H9 (cell line): ENCODE measurements around the gene DLG2. TPM values are rescaled to one million over a fixed set of nuclear protein-coding genes. Genes with fewer than 3 reads are reported as not detected.

Source experiments
- DNase-seq: peaks from one replicate; pipeline ENCODE4 v3.0.0-alpha.2; 2017
- H2AFZ ChIP-seq: one replicate; pipeline ENCODE4 v1.6.1; 2013; ENCODE audit warnings: mild to moderate bottlenecking, low read length, control low read depth, moderate library complexity
- H2AK5ac ChIP-seq: 2 replicates; pipeline ENCODE4 v1.6.1; 2013; ENCODE audit warnings: low read length, control low read depth, mixed read lengths; ENCODE audit not compliant: insufficient read length
- H2BK120ac ChIP-seq: one replicate; pipeline ENCODE4 v1.6.1; 2013; ENCODE audit warnings: low read depth, mild to moderate bottlenecking, low read length, control low read depth, inconsistent platforms; ENCODE audit not compliant: poor library complexity, severe bottlenecking
- H2BK12ac ChIP-seq: 2 replicates; pipeline ENCODE4 v1.6.1; 2013; ENCODE audit warnings: low read length, control low read depth, mixed read lengths, low read depth; ENCODE audit not compliant: insufficient read length
- H2BK15ac ChIP-seq: 2 replicates; pipeline ENCODE4 v1.6.1; 2013; ENCODE audit warnings: low read depth, low read length, control low read depth
- H2BK20ac ChIP-seq: one replicate; pipeline ENCODE4 v1.6.1; 2013; ENCODE audit warnings: low read depth, mild to moderate bottlenecking, low read length, control low read depth, inconsistent platforms; ENCODE audit not compliant: poor library complexity, severe bottlenecking
- H2BK5ac ChIP-seq: 2 replicates; pipeline ENCODE4 v1.6.1; 2013; ENCODE audit warnings: low read length, control low read depth, mixed read lengths; ENCODE audit not compliant: insufficient read length
- H3K14ac ChIP-seq: 2 replicates; pipeline ENCODE4 v1.6.1; 2013; ENCODE audit warnings: low read length, control low read depth; ENCODE audit not compliant: insufficient read depth
- H3K18ac ChIP-seq: 2 replicates; pipeline ENCODE4 v1.6.1; 2013; ENCODE audit warnings: low read depth, mild to moderate bottlenecking, mixed read lengths, low read length, control low read depth; ENCODE audit not compliant: insufficient read length
- H3K23ac ChIP-seq: 2 replicates; pipeline ENCODE4 v1.6.1; 2013; ENCODE audit warnings: low read length, control low read depth, mixed read lengths, low read depth; ENCODE audit not compliant: insufficient read length
- H3K23me2 ChIP-seq: 2 replicates; pipeline ENCODE4 v1.6.1; 2013; ENCODE audit warnings: low read depth, mild to moderate bottlenecking, mixed read lengths, low read length, control low read depth; ENCODE audit not compliant: insufficient read length, poor library complexity, severe bottlenecking
- H3K27ac ChIP-seq: 2 replicates; pipeline ENCODE4 v1.5.1; 2013; ENCODE audit warnings: low read length, control low read depth, mixed read lengths, low read depth; ENCODE audit not compliant: insufficient read length
- H3K27me3 ChIP-seq: 2 replicates; pipeline ENCODE4 v1.6.1; 2013; ENCODE audit warnings: low read length, control low read depth, inconsistent platforms; ENCODE audit not compliant: insufficient read depth
- H3K4ac ChIP-seq: 2 replicates; pipeline ENCODE4 v1.6.1; 2013; ENCODE audit warnings: low read depth, mild to moderate bottlenecking, control low read depth, inconsistent platforms, low read length, moderate library complexity
- H3K4me1 ChIP-seq: 2 replicates; pipeline ENCODE4 v1.6.1; 2013; ENCODE audit warnings: low read length, control low read depth, inconsistent platforms; ENCODE audit not compliant: insufficient read depth
- H3K4me2 ChIP-seq: 2 replicates; pipeline ENCODE4 v1.6.1; 2013; ENCODE audit warnings: low read length, control low read depth, mixed read lengths; ENCODE audit not compliant: insufficient read length, insufficient read depth
- H3K56ac ChIP-seq: 2 replicates; pipeline ENCODE4 v1.6.1; 2013; ENCODE audit warnings: low read depth, mild to moderate bottlenecking, mixed read lengths, low read length, control low read depth; ENCODE audit not compliant: insufficient read length
- H3K79me1 ChIP-seq: 2 replicates; pipeline ENCODE4 v1.6.1; 2013; ENCODE audit warnings: low read depth, mild to moderate bottlenecking, moderate library complexity, low read length, control low read depth, inconsistent platforms; ENCODE audit not compliant: insufficient read depth, poor library complexity, severe bottlenecking
- H3K79me2 ChIP-seq: 2 replicates; pipeline ENCODE4 v1.6.1; 2013; ENCODE audit warnings: low read length, control low read depth, inconsistent platforms; ENCODE audit not compliant: insufficient read depth
- H3K9ac ChIP-seq: 2 replicates; pipeline ENCODE4 v1.6.1; 2013; ENCODE audit warnings: low read length, control low read depth, mixed read lengths; ENCODE audit not compliant: insufficient read length; ENCODE audit errors: extremely low read depth
- H3K9me3 ChIP-seq: one replicate; pipeline ENCODE4 v1.6.1; 2013; ENCODE audit warnings: low read depth, low read length, inconsistent platforms; ENCODE audit not compliant: control insufficient read depth
- H3T11ph ChIP-seq: one replicate; pipeline ENCODE4 v1.6.1; 2013; ENCODE audit warnings: mild to moderate bottlenecking, low read length, control low read depth, inconsistent platforms
- H4K20me1 ChIP-seq: one replicate; pipeline ENCODE4 v1.6.1; 2013; ENCODE audit not compliant: control insufficient read depth, insufficient read length, insufficient read depth
- H4K5ac ChIP-seq: 2 replicates; pipeline ENCODE4 v1.6.1; 2013; ENCODE audit warnings: low read depth, mild to moderate bottlenecking, mixed read lengths, low read length, control low read depth; ENCODE audit not compliant: insufficient read length
- H4K8ac ChIP-seq: replicated peaks from 2 replicates; pipeline ENCODE4 v1.6.1; 2013; ENCODE audit warnings: low read length, control low read depth, mixed read lengths, low read depth; ENCODE audit not compliant: insufficient read length
- H4K91ac ChIP-seq: 2 replicates; pipeline ENCODE4 v1.6.1; 2013; ENCODE audit warnings: low read depth, mild to moderate bottlenecking, moderate library complexity, mixed read lengths, low read length, control low read depth; ENCODE audit not compliant: insufficient read length
- H3K27ac Mint-ChIP-seq, 3 experiments: 2 replicates in 2 of 3; 3 replicates in 1 of 3; pipeline ENCODE4 v1.8.0; 2020 to 2021; ENCODE audit warnings: mixed read lengths in 3 of 3, mild to moderate bottlenecking in 1 of 3, moderate library complexity in 1 of 3
- H3K27me3 Mint-ChIP-seq: 2 replicates; pipeline ENCODE4 v1.8.0; 2021; ENCODE audit warnings: low read depth, mild to moderate bottlenecking, moderate library complexity, mixed read lengths
- H3K36me3 Mint-ChIP-seq, 3 experiments: 2 replicates in 2 of 3; 3 replicates in 1 of 3; pipeline ENCODE4 v1.8.0; 2020 to 2021; ENCODE audit warnings: low read depth in 3 of 3, mixed read lengths in 3 of 3; ENCODE audit not compliant: insufficient read depth in 1 of 3
- H3K4me1 Mint-ChIP-seq, 2 experiments: 2 replicates each; pipeline ENCODE4 v1.8.0; 2020; ENCODE audit warnings: mixed read lengths in 2 of 2
- H3K4me3 Mint-ChIP-seq, 2 experiments: 2 replicates in 1 of 2; 3 replicates in 1 of 2; pipeline ENCODE4 v1.8.0; 2020 to 2021; ENCODE audit warnings: mild to moderate bottlenecking in 2 of 2, mixed read lengths in 2 of 2, moderate library complexity in 1 of 2
- H3K9me3 Mint-ChIP-seq, 2 experiments: 2 replicates in 1 of 2; 3 replicates in 1 of 2; pipeline ENCODE4 v1.8.0; 2020; ENCODE audit warnings: mild to moderate bottlenecking in 2 of 2, mixed read lengths in 2 of 2, moderate library complexity in 1 of 2
- WGBS: extraction: QIAGEN DNeasy Blood & Tissue Kit; methylation state at CpG from one replicate; pipeline ENCODE4 v1.1.7; 2013; ENCODE audit warnings: missing lambda C conversion rate, low lambda C conversion rate, mixed read lengths; ENCODE audit not compliant: insufficient read length; ENCODE audit errors: extremely low coverage; 5-methylcytosine and 5-hydroxymethylcytosine counted together
- total RNA-seq: library from RNA; stranded (reverse); gene quantifications from 2 replicates; pipeline ENCODE4 v1.2.1, GENCODE V29; 2021
- TF ChIP-seq, protein P1 (sequence below): fragments of 200-600 bp; sonication (generic); conservative IDR thresholded peaks from 3 replicates; pipeline ENCODE4 v1.8.0; 2021; ENCODE audit warnings: antibody characterized with exemption, mild to moderate bottlenecking

The DLG2 gene
- total RNA-seq, 1 experiment from 2014 or later: 8.0 TPM

DNA sequence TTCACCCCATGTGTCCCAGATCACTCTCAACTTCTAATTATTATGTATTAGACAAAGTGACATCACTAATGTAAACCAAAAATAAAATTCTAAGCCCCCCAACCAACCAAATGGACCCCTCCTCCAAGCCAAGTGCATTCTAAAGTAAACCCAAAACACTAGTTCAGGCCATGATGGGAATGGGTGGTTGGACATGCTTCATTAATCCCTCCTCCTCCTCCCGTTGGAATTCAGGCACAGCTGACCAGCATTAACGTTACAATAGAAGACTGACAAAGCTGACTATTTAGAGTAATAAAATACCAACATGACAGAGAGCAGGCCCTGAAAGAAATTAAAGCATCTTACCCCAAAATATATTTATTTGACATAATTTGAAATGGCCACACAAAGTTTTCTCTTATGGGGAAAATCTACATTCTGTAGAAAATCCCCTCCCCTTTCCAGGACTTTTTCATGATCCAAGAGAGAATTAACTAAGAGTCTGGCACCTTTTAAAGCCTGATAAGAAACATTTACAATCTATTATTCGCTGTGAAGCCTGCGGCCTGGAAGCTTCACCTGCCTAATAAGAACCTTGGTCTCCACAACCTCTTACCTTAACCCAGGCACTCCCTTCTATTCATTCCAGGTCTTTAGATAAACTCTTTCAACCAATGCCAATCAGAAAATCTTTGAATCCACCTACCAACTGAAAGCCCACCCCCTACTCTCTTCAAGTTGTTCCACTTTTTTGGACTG, 1392.5 kb downstream of the DLG2 start:
- Histone ChIP-seq H3K4me1 (no peaks in the 10 kb centered on the region; the same call in 1 of the 2 replicates), H3K79me1 (no peaks in the 10 kb centered on the region), H3K4me2 (no peak overlapping the region), H3K27me3 (no peaks in the 10 kb centered on the region), H4K20me1 (no peaks in the 10 kb centered on the region), H3K18ac (no peak overlapping the region), H3K27ac (no peak overlapping the region), H3K9ac (no peak overlapping the region), H4K5ac (no peak overlapping the region), H3K23me2 (no peaks in the 10 kb centered on the region), H2BK5ac (no peak overlapping the region), H2BK15ac (no peak overlapping the region), H3K14ac (no peak overlapping the region), H3T11ph (no peak overlapping the region), H3K9me3 (no peaks in the 10 kb centered on the region), H3K4ac (no peak overlapping the region), H3K79me2 (no peaks in the 10 kb centered on the region), H4K91ac (no peak overlapping the region), H2BK120ac (no peak overlapping the region), H2BK20ac (no peak overlapping the region), H4K8ac (no peak overlapping the region), H2BK12ac (no peak overlapping the region), H2AFZ (no peak overlapping the region), H3K56ac (no peak overlapping the region), H3K23ac (no peak overlapping the region), H2AK5ac (no peak overlapping the region)
- no peak overlapping the region for H3K4me3 Mint-ChIP-seq
- no peaks in the 10 kb centered on the region for H3K27me3 Mint-ChIP-seq
- H3K9me3 Mint-ChIP-seq: no peaks in the 10 kb centered on the region
- H3K36me3 Mint-ChIP-seq: no peaks in the 10 kb centered on the region
- H3K27ac Mint-ChIP-seq: peak overlapping the region; percentile 21 to 91 (median 71); a peak in 6 of 7 replicates
- DNase-seq: no peak
- WGBS: no CpG with 5 or more reads among the region's 4 CpGs
- TF ChIP-seq, protein P1, sequence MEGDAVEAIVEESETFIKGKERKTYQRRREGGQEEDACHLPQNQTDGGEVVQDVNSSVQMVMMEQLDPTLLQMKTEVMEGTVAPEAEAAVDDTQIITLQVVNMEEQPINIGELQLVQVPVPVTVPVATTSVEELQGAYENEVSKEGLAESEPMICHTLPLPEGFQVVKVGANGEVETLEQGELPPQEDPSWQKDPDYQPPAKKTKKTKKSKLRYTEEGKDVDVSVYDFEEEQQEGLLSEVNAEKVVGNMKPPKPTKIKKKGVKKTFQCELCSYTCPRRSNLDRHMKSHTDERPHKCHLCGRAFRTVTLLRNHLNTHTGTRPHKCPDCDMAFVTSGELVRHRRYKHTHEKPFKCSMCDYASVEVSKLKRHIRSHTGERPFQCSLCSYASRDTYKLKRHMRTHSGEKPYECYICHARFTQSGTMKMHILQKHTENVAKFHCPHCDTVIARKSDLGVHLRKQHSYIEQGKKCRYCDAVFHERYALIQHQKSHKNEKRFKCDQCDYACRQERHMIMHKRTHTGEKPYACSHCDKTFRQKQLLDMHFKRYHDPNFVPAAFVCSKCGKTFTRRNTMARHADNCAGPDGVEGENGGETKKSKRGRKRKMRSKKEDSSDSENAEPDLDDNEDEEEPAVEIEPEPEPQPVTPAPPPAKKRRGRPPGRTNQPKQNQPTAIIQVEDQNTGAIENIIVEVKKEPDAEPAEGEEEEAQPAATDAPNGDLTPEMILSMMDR: no peak
- H3K4me1 Mint-ChIP-seq: peaks cover 18 to 20% of the 10 kb centered on the region in 2 experiments
